ENCODE measurements around the gene RFX3.

RFX3 gene

GRCh38 chr9:3173374-3173773 is 352.4 kb downstream of the RFX3 start:
- no peak overlapping the region for H3K27ac ChIP-seq
- TF ChIP-seq CTCF (conservative IDR thresholded peaks at IDR 0.05), result no peak

- no peak overlapping the region for H3K27ac ChIP-seq
- no peak for TF ChIP-seq CTCF (conservative IDR thresholded peaks at IDR 0.05)
Measured at GRCh38 chr9:3170819-3171218, 355.0 kb downstream of the RFX3 start.
